LNCaP clone FGC (cell line): ENCODE results near the gene MAPK14.

ENCODE experiments used
- DNase-seq: peaks from one replicate; pipeline ENCODE4 v3.0.0-alpha.2; 2011; ENCODE audit warnings: low read depth
- H3K4me3 ChIP-seq: 2 replicates; pipeline ENCODE4 v1.5.1; 2011; ENCODE audit warnings: mild to moderate bottlenecking, low read depth, low read length, control low read depth
- CTCF ChIP-seq: IDR thresholded peaks from 2 replicates; pipeline ENCODE4 v1.5.1; 2012; ENCODE audit warnings: mild to moderate bottlenecking; ENCODE audit not compliant: control insufficient read depth, insufficient read depth; ENCODE audit errors: extremely low read depth

MAPK14 gene

DNA sequence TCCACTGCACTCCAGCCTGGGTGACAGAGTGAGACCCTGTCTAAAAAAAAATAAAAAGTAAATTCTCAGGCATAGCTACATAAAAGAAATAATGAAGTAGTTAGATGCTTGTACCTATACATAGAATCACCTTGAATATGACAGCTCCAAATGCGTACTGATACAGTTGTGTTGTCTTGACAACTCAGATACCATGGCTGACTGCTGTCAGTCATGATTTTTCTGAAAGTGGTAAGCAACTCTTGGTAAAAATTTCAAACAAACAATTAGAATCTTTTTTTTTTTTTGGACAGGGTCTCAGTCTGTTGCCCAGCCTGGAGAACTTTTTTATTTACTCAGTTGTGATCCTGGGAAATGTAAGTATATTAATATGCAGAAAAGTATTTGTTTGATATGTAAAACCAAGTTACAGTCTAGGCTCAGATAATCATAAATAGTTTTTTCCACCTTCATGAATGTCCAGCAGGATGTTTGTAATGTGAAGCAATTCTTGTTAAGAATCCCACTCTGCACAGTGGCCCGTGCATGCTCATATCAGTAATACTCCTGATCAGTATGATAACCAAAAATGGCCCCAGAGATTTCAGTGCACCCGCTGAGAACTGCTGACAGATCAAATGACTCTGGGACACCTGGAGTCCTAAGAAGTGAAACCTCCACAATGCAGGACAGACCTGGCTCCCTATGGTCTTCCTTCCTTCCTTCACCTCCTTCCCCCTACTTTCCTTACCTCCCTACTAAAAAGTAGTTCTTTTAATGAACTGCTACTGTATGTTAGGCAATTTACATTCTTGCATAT lies 88.7 kb downstream of the MAPK14 start:
- H3K4me3 ChIP-seq: no peak overlapping the region
- TF ChIP-seq CTCF: no peak
- DNase-seq: no peak

- no peak for DNase-seq
- no peak overlapping the region for H3K4me3 ChIP-seq
- no peak for TF ChIP-seq CTCF
Measured at GRCh38 chr6:36116943-36117342, 89.3 kb downstream of the MAPK14 start.

DNA sequence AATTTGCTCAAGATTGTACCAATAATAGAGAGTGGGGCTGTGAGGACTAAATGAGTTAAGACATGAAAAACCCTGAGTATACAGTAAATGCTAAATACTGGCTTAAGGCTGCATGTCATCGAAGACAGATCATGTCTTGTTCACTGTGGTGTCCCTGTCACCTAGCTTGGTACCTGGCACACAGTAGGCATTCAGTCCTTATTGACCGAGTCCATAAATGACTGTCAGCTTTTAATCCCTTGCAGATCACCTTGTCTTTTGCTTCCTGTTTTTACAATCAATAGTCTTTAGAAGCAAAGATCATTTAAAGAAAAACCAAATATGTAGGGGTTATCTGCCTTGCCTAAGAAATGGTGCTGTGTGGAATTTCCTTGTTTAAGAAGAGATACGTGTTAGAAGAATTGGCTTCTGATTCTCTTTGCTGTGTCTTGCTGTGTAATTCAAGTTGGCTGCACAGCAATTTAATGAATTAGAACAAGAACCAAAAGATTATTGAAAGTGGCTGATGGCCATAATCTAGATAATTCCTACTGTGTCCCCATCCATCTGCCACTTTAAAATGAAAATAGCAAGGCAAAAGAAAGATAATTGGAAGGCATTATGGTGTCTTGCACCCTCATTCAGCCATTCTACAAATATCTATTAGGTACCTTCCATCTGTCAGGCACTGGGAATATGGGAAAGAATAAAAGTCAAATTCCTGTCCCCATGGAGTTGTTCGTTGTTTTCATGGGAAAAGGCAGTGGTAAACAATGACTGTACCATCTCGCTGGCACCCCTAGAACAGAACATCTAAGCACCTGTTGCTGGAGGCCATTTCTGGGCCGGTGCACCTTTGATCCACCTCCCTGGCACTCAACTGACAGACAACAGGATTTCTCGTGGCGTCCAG lies 90.3 kb downstream of the MAPK14 start:
- no peak for DNase-seq
- no peak overlapping the region for H3K4me3 ChIP-seq
- no peak for TF ChIP-seq CTCF

DNA sequence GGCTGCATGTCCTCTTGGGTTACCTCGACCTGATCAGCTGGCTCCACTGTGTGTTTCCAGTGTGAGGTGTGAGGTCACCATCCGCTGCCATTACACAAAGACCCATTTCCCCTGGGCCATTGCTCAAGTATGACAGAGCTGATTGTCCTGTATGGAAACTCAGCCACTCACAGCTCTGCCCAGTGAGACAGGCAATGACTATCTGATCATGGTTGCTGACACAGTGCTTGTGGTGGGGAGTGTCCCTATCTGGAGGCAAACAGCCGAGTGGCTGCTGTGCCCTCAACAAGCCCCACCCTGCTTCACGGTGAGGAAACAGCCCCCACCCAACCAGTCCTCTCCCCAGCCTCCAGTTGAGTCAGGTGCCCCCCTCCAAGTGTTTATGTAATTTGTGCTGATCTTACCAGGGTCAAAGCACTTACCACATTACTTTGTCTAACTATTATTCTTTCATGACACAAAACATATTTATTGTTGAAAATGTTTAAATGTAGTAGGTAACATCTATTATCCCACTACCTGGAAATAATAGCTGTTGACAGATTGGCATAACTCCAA lies 91.0 kb downstream of the MAPK14 start:
- no peak for DNase-seq
- TF ChIP-seq CTCF: no peak
- H3K4me3 ChIP-seq: no peak overlapping the region

DNA sequence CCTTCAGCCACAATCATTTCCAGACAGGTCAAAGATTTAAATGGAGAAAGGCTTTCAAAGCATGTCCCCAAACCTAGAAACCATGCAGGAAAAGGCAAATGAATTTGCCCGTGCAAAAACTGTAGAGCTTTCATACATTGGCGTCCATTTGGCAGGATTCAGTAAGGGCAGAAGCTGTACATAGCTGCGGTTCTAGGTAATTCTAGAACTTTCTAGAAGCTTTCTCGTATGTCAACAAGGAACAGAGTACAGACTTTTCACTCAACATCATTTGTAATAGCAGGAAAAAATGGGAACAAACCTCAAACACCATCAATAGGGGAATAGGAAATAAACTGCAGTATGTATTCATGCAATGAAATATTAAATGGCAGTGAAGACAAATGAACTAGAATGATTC lies 91.6 kb downstream of the MAPK14 start:
- TF ChIP-seq CTCF: no peak
- H3K4me3 ChIP-seq: no peak overlapping the region
- no peak for DNase-seq

DNA sequence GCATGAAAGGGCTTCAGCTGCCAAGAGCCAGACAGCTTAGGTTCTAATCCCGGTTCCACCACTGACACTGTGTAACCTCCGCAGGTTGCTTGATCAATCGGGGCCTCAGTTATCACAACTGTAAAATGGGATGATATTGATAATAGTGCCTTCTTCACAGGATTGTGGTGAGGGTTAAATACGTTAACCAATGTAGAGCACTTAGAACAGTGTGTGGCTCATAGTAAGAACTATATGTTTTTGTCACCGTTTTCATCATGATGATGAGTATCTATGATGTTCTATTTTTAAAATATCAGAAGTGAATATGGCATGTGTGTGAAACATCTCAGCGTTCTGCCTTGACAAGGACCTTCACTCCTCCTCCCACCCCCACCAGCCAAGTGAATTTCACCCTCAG lies 92.4 kb downstream of the MAPK14 start:
- no peak for DNase-seq
- no peak overlapping the region for H3K4me3 ChIP-seq
- TF ChIP-seq CTCF: no peak
